Measurements from ENCODE around the gene NECAB2. TPM values are rescaled to one million over a fixed set of nuclear protein-coding genes. Genes with fewer than 3 reads are reported as not detected.
"Not testable (repeated sequence)": the region's sequence is repeated elsewhere in the genome, so short reads cannot be mapped to it uniquely, and the experiment has no call there.

The NECAB2 gene
- total RNA-seq, 2 donors from 2014 or later: not detected

DNA sequence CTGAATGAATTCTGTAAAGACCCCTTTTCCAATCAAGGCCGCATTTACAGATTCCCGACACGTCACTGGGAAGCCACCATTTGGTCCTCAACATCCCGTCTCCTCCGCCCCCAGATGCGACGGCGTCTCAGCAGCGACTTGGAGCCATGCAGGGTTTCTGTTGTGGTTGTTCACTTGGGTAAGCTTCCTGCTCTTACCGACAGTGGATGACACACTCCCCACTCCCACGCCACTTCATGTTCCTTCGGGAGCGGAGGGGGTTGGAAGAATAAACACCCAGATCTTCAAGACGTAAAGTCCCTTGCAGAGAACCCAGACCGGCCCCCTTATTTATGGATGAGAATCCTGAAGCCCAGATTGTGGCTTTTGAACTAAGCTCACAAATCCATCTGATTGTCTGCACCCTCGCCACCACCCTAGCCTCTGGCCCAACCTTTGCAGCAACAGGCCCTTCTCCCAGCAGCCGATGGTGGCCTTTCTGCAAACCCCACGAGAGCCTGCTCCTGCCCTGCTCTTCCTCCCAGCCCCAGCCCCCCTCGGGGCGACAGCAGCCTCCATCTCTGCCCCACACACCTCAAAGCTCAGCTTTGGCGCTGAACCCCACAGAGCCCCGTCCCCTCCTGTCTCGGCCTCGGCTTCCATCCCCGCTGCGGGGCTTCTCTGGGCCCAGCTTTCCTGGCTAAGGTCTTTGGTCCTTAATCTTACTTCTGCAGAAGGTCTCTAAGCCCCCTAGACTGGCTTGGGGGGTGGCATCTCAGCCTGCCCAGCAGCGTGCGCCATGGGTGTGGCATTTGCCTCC is 34.0 kb upstream of the NECAB2 start:
- no peak for ATAC-seq
- peak overlapping the region in 1 of 2 donors; percentile 59 for H3K27ac Mint-ChIP-seq

DNA sequence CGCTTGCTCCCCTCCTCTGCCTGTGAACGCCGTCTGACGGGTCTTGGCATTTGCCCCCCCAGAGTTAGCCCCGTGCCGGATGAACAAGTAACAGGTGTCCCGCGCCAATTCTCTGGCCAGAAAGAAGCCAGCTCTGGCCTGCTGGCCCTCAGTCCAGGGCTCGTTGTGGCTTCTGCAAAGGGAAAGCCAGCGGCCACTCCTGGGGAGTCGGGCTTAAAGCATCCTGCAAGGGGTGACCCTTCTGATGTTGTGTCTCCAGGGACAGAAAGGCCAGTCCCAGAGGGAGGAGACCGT is 33.4 kb upstream of the NECAB2 start:
- ATAC-seq: no peak
- no peak for DNase-seq (ENCODE audit: low spot score in 2 of 2)
- Mint-ChIP-seq H3K27ac (peak overlapping the region in 1 of 2 donors; percentile 59), H3K9me3 (no peaks in the 10 kb centered on the region), H3K36me3 (no peaks in the 10 kb centered on the region)

More for the DNA sequence above, 34.0 kb upstream of the NECAB2 start:
- no peaks in the 10 kb centered on the region for H3K9me3 Mint-ChIP-seq
- DNase-seq (ENCODE audit: low spot score in 2 of 2): no peak
- H3K36me3 Mint-ChIP-seq: no peaks in the 10 kb centered on the region

DNA sequence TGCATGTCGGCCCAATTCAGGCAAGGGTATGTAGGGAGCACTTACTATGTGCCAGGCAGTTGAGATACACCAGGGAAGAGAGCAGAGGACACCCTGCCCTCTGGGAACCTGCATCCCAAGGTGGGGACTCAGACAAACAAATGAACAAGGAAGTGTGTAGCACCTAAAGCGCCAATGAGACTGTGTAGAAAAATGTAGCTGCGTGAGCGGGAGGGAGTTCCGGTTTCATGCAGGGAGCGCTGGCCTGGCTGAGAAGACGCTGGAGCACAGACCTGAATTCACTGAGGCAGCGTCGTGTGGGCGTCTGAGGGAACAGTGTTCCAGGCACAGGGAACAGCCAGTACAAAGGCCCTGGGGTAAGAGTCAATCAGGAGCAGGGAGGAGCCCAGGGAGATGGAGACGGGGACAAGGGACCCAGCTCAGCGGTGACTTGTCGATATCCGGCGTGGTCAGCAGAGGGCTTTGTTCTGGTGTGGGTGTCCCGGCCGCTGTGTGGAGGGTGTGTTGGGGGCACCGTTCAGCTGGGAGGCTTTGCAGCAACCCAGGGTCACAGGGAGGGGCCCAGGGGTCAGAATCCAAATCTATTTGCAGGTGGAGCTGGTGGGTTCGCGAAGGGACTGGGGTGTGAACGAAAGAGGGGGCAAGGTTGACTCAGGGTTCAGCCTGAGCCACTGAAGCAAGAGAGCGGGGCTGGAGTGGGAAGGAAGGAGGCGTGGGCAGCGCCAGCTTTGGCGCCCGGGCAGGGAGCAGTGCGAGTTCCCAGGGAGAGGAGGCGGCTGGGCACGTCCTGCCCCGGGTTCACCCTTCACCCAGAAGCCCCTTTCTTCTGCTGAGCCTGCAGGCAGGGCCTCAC is 32.8 kb upstream of the NECAB2 start:
- ATAC-seq (no peak), DNase-seq (ENCODE audit: low spot score in 2 of 2) (no peak)
- Mint-ChIP-seq H3K36me3 (no peaks in the 10 kb centered on the region), H3K27ac (peak overlapping the region in 1 of 2 donors; percentile 28), H3K9me3 (no peaks in the 10 kb centered on the region)

DNA sequence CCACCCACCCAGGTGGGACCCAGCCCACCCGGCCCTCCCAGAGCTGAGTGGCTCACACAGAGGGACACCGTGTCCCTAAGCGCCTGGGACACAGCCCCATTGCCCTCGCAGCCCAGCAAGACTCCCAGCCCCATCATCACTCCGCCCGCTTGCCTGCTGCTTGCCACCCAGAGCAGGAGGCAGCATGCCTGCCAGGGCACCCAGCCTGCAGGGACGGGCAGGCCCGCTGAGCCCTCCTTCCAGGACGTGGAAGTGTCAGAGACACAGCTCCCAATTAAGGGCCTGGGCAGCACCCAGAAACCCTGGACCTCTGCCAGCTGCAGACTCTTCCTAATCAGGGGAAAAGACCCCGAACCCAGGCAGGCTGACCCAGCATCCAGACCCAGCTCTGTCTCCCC is 32.2 kb upstream of the NECAB2 start:
- Mint-ChIP-seq H3K36me3 (no peaks in the 10 kb centered on the region), H3K27ac (no peak overlapping the region), H3K9me3 (no peaks in the 10 kb centered on the region)
- DNase-seq (ENCODE audit: low spot score in 2 of 2) (no peak), ATAC-seq (no peak)

DNA sequence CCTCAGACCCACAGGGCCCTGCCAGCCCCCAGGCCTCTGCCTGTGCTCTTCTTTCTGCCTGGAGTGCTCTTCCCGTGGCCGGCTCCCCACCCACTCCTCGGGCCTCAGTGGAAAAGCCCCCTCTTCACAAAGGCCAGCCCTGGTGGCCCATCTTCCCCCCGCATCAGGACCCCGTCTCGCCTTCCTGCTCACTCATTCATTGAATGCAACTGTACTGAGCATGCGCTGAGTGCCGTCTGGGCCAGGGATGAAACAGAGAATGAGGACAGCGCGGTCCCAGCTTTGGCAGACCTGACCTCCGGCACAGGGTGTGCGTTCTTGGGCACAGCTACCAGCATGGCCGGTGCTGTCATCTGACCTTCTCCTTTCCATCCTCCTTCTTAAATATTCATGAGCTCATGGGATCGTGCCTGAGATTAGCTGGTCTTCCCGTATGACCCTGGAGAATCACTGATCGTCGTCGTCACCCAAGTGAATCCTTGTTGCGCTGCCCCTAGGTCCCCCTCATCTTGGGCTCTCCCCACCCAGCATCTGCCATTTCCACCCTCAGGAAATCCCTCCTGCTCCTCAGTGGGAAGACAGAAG is 31.4 kb upstream of the NECAB2 start:
- Mint-ChIP-seq H3K27ac (no peak overlapping the region), H3K36me3 (no peaks in the 10 kb centered on the region), H3K9me3 (no peaks in the 10 kb centered on the region)
- ATAC-seq (no peak), DNase-seq (ENCODE audit: low spot score in 2 of 2) (no peak)

DNA sequence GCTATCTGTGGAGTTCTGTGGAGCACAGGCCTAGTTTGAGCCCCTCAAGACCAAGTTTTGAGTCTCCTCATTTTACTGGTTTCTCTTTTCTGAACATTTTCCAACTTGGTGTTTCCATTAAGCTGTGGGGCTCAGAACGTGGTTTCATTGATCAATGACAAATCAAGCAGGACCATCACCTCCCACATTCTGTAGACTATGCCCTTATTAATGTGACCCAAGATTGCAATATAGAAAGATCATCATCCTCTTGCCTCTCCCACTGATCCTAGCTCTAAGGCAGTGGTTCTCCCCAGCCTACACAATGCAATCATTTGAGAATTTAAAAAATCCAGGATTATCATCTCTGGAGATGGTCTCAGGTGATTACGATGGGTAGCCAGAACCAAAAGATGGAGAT is 30.8 kb upstream of the NECAB2 start:
- Mint-ChIP-seq H3K27ac (no peak overlapping the region), H3K36me3 (no peaks in the 10 kb centered on the region), H3K9me3 (no peaks in the 10 kb centered on the region)
- ATAC-seq (no peak), DNase-seq (ENCODE audit: low spot score in 2 of 2) (no peak)

DNA sequence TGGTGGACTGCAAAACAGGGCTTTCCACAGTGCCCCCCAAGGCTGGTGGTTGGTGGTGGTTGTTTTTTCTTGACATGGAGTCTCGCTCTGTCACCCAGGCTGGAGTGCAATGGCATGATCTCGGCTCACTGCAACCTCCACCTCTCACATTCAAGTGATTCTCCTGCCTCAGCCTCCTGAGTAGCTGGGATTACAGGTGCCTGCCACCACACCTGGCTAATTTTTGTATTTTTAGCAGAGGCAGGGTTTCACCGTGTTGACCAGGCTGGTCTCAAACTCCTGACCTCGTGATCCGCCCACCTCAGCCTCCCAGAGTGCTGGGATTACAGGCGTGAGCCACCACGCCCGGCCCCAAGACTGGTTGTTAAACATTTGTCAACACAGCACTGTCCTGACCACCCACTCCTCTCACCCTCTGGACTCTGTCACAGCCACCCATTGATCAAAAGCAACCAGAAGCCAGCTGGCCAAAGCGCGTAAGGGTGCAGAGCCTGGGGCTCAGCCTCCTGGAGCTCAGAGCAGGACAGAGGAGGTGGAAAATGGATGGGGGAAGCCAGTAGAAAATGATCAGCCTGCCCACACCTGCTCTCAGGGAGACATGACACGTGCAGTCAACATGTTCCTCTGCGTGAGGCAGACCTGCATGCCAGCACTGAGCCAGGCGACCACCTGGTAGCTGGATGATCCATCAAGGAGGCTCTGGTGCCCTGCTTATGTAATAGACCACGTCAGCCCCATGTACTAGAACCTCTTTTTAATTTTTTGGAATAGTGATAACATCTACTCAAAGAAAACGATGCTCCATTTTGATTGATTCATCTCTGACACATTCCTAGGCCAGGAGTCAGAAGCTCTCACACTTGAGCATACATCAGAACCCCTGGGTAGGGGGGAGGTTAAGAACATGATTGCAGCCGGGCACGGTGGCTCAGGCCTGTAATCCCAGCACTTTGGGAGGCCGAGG is 29.8 kb upstream of the NECAB2 start:
- H3K36me3 Mint-ChIP-seq: no peaks in the 10 kb centered on the region
- H3K27ac Mint-ChIP-seq: no peak overlapping the region
- no peaks in the 10 kb centered on the region for H3K9me3 Mint-ChIP-seq
- ATAC-seq: no peak
- no peak for DNase-seq (ENCODE audit: low spot score in 2 of 2)

DNA sequence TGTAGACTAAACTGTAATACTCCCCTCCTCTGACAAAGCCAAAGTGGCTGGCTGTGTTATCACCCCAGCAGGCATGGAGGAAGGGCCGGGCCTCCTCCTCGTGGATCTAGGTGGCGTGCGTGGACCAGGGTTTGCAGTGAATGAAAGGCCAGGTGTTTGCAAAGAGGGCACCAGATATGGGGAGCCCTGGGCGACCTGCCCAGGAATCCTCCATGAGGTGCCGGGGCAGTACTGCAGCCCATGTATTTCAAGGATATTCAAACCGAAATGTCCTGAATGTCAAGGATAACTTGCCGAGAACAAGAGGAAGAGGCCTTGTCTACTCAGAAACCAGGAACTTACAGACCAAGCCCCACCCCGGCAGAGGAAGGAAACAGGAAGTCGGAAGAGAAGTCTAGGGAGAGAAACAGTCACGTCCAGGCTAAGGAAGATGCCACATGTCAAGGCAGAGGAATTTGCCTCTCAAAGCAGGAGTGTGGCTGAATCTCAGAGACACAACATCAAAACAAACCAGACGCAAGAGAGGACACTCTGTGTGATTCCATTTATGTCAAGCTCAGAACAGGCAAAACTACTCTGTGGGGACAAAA is 28.7 kb upstream of the NECAB2 start:
- Mint-ChIP-seq H3K36me3 (no peaks in the 10 kb centered on the region), H3K27ac (peak overlapping the region; percentile 44 to 64), H3K9me3 (no peaks in the 10 kb centered on the region)
- DNase-seq (ENCODE audit: low spot score in 2 of 2) (no peak), ATAC-seq (no peak)

DNA sequence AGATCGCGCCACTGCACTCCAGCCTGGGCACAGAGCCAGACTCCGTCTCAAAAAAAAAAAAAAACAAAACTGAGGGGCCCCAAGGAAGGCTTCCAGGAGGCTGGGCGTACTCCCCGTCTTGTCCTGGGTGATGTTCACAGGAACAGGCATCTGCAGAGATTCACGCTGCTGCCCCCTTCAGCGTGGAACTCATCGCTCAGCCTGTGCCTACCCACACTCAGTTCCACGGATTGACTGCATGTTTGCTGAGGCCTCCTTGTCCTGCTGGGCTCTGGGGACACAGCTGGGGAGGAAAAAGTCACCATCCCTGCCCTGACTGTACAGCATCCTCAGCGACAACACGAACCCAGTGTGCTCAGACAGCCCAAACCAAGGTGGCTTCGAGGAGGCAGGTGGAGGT is 27.9 kb upstream of the NECAB2 start:
- Mint-ChIP-seq H3K36me3 (no peaks in the 10 kb centered on the region), H3K9me3 (no peaks in the 10 kb centered on the region), H3K27ac (no peak overlapping the region)
- ATAC-seq (no peak), DNase-seq (ENCODE audit: low spot score in 2 of 2) (no peak)

DNA sequence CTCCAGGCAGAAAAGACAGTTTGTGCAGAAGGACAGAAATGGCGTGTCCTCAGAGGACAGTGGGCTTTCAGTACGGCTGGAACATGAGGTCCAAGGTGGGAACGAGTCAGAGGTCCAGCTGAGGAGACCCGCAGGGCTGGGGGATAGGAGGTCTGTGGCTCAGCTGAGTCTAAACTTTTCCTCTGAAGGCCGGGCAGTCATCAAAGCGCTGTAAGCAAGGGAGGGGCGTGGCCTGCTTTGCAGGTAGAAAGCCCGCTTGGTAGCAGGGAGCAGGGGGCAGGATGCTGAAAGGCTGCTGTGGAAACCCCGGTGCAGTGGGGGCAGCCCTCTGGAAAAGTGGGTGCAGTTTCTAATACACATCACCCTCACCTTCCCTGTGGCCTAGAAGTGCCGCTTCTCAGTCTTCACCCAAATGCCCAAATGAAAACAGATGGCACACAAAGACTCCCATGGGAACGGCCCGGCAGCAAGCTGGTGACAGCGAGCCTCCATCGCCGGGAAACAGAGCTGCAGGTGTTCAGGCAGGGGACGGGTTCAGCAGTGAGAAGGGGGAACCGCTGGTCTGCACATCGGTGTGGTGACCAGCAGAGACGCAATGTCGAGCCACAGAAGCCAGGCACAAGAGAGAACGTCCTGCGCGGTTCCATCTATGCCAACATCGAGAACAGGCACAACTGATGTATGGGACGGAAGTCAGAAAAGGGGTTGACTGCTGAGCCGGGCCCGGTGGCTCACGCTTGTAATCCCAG is 27.2 kb upstream of the NECAB2 start:
- Mint-ChIP-seq H3K9me3 (no peaks in the 10 kb centered on the region), H3K27ac (no peak overlapping the region), H3K36me3 (no peaks in the 10 kb centered on the region)
- DNase-seq (ENCODE audit: low spot score in 2 of 2): no peak
- no peak for ATAC-seq

DNA sequence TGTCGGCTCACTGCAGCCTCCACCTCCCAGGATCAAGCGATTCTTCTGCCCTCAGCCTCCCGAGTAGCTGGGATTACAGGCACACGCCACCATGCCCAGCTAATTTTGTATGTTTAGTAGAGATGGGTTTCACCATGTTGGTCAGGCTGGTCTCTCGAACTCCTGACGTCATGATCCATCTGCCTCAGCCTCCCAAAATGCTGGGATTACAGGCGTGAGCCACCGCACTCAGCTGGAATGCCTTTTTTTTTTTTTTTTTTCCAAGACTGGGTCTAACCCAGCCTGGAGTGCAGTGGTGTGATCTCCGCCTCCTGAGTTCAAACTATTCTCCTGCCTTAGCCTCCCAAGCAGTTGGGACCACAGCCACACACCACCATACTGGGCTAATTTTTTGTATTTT is 26.5 kb upstream of the NECAB2 start:
- H3K27ac Mint-ChIP-seq; H3K9me3 Mint-ChIP-seq; ATAC-seq; DNase-seq (ENCODE audit: low spot score in 2 of 2); H3K36me3 Mint-ChIP-seq: not testable (repeated sequence)

DNA sequence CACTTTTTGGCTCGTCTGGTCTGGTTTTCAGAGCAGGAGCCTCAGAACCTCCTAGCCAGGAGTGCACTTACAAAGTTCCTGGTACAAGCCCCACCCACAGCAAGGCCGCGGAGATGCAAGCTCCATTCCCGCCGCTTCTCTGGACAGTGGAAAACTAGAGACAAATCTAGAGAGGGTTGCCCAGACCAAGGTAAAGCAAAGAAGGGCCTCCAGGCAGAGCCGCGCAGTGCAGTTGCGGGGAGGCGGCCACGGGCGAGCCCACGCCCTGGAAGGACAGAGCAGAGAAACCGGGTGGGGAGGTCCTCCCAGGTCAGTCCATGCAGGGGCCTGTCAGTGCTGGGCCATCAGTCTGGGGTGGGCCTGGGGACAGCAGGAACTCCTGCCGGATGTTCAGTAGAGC is 26.0 kb upstream of the NECAB2 start:
- DNase-seq (ENCODE audit: low spot score in 2 of 2): no peak
- H3K36me3 Mint-ChIP-seq: no peaks in the 10 kb centered on the region
- H3K27ac Mint-ChIP-seq: no peak overlapping the region
- ATAC-seq: no peak
- no peaks in the 10 kb centered on the region for H3K9me3 Mint-ChIP-seq

DNA sequence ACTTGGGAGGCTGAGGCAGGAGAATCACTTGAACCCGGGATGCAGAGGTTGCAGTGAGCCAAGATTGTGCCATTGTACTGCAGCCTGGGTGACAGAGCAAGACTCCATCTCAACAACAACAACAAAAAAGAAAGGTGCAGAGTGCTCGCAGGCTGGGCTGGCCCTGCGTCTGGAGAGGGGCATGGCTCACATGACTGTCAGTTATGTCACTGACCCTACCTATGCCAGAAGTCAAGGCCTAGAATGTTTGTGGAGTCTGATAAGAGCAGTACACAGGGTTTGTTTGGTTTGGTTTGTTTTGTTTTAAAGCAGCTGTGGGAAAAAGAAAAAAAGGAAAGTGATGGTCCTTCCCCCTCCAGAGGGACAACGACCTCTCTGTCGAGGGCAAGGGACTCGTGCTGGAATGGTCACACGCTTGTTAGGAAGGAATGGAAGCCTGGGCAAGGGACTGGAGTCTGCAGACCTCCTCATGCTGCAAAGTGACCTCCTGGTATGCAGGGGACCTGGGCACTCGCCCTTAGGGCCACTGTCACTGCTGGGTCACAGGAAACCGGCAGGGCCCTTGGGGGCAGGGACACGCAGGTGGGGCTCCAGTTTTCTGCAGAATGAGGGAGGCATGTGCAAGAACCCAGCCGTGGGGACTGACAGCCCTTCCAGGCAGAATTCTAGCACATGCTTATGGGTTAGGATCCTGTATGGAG is 25.1 kb upstream of the NECAB2 start:
- no peaks in the 10 kb centered on the region for H3K9me3 Mint-ChIP-seq
- H3K36me3 Mint-ChIP-seq: no peaks in the 10 kb centered on the region
- no peak for ATAC-seq
- H3K27ac Mint-ChIP-seq: no peak overlapping the region
- no peak for DNase-seq (ENCODE audit: low spot score in 2 of 2)

DNA sequence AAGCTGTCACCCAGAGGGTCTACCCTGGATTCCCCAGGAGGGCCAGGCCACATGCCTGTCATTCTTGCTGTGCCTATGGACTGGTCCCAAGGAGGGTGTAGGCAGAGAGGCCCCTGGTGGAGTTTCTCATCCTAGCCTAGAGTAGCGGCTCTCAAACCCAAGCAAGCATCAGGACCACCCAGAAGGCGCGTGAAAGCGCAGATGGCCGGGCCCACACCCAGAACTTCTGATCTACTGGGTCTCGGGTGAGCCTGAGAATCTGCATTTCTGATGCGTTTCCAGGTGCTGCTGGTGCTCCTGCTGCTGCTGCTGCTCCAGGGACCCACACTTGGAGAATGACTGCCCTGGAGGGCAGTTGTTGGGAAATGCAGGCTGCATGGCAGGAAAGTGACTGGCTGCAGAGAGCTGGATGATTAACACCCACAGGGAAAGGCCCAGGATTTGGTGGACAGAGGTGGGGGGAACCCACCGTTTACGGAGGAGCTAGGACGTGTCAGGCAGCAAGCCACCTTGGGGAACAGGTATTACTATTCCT is 24.5 kb upstream of the NECAB2 start:
- no peaks in the 10 kb centered on the region for H3K36me3 Mint-ChIP-seq
- H3K27ac Mint-ChIP-seq: no peak overlapping the region
- no peaks in the 10 kb centered on the region for H3K9me3 Mint-ChIP-seq
- ATAC-seq (no peak), DNase-seq (ENCODE audit: low spot score in 2 of 2) (no peak)

DNA sequence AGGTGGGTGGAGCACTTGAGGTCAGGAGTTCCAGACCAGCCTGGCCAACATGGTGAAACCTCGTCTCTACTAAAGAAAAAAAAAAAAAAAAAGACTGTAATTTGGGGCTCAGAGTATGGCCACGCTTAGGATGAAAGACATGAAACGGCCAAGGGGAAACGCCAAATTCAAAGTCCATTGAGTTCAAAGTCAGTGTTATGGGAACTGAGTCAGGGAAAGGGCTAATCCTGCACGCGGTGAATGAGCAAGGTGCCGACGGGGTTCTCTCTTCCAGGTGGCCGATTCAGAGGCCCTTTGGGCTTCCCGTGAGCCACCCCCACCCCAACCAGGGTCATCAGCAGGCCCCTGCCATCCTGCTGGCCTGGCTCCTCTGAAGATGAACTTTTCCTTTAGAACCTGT is 22.5 kb upstream of the NECAB2 start:
- Mint-ChIP-seq H3K36me3 (no peaks in the 10 kb centered on the region), H3K9me3 (no peaks in the 10 kb centered on the region), H3K27ac (no peak overlapping the region)
- DNase-seq (ENCODE audit: low spot score in 2 of 2) (no peak), ATAC-seq (no peak)

Measured in activated naive CD4-positive, alpha-beta T cell treated with anti-CD3 and anti-CD28 coated beads, Interleukin-2, amount 50 U/mL, for 72 hours (primary cell).